ENCODE measurements around the gene RTN1. TPM values are rescaled to one million over a fixed set of nuclear protein-coding genes. Genes with fewer than 3 reads are reported as not detected.
"Not testable (repeated sequence)": the region's sequence is repeated elsewhere in the genome, so short reads cannot be mapped to it uniquely, and the experiment has no call there.

The RTN1 gene
- total RNA-seq, 2 experiments from 2014 or later: not detected

- H3K27me3 Mint-ChIP-seq; H3K4me1 Mint-ChIP-seq; DNase-seq; CTCF ChIA-PET; H3K4me3 Mint-ChIP-seq; POLR2A ChIA-PET; H3K27ac Mint-ChIP-seq; H3K36me3 Mint-ChIP-seq (ENCODE audit: low read depth): not testable (repeated sequence)
- H3K9me3 Mint-ChIP-seq: peaks cover 20% of the 10 kb centered on the region
Measured at GRCh38 chr14:59646832-59647231, 223.7 kb downstream of the RTN1 start.

GRCh38 chr14:59638885-59639284, 231.7 kb downstream of the RTN1 start:
- ChIA-PET POLR2A (no interaction called here), CTCF (no interaction called here)

DNA sequence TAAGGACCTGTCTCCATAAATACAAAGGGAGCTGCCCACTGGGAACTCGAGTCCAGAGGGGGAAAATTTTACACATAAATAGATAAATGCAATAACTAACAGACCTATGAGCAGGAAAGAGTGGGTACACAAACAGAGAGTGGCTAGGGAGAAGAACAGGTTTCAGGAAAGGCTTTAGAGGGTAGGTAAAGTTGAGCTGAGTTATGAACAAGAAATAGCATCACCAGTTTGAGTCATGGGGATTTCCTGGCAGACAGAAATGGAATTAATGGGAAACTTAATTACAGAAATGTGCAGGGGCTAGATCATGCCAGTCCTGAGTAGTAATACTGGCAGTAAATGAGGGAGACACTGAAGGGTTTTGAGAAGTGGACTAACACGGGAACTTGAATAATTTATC, 236.0 kb downstream of the RTN1 start:
- H3K27ac Mint-ChIP-seq: no peak overlapping the region
- peaks cover 25% of the 10 kb centered on the region for H3K27me3 Mint-ChIP-seq
- no peak overlapping the region for H3K4me3 Mint-ChIP-seq
- no peaks in the 10 kb centered on the region for H3K36me3 Mint-ChIP-seq (ENCODE audit: low read depth)
- DNase-seq: no peak
- CTCF ChIA-PET: no interaction called here
- POLR2A ChIA-PET: no interaction called here
- no peaks in the 10 kb centered on the region for H3K9me3 Mint-ChIP-seq
- H3K4me1 Mint-ChIP-seq: no peaks in the 10 kb centered on the region

More at GRCh38 chr14:59638885-59639284, 231.7 kb downstream of the RTN1 start:
- Mint-ChIP-seq H3K36me3 (ENCODE audit: low read depth) (no peaks in the 10 kb centered on the region), H3K27me3 (peaks cover 4% of the 10 kb centered on the region), H3K4me1 (no peaks in the 10 kb centered on the region), H3K4me3 (no peak overlapping the region), H3K9me3 (no peaks in the 10 kb centered on the region), H3K27ac (no peak overlapping the region)
- DNase-seq: no peak

DNA sequence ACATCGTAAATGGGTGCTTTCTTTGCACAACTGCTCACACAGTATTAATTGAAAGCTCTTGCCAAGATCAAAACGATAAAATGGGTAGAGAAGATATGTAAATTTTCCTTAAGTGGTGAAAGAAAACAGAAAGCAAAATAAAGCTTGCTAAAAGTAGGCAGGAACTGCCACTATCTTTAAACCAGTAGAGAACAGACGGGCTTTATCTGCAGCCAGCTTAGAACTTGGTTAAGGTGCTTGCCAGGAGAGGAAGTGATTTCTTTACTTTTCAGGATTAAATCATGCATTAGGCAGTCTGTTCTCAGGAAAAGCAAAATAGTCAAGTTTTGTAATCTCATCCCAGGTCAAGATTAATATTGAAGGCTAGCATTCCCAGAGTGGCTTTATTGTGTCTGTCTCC, 237.1 kb downstream of the RTN1 start:
- Mint-ChIP-seq H3K27me3 (peaks cover 34% of the 10 kb centered on the region), H3K4me3 (no peak overlapping the region), H3K36me3 (ENCODE audit: low read depth) (no peaks in the 10 kb centered on the region), H3K4me1 (no peaks in the 10 kb centered on the region), H3K27ac (no peak overlapping the region), H3K9me3 (no peaks in the 10 kb centered on the region)
- CTCF ChIA-PET: interaction anchor here (1.0 to 1.2 kb wide), 2 partner anchors 10 to 47 kb away, joined by 3 to 5 read pairs; no protein-coding TSS in a partner anchor
- POLR2A ChIA-PET: no interaction called here
- DNase-seq: no peak

DNA sequence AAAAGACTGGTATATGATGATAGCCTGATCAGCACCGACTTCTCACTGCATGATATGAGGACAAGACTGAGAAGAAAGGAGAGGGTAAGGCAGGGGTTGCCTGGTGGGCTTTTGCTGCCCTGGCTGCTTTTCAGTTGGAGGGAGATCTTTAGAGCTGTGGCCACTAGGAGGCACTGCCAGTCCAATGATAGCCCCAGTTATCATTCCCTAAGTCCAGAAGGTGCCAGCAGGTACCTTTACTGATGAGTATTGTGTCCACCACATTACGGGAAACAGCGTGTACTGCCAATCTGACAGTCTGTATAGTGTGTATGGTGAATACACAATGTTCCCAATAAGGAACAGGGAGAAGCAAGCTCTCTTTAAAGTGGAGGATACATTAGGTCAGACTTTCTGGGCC, 238.2 kb downstream of the RTN1 start:
- H3K4me1 Mint-ChIP-seq: no peaks in the 10 kb centered on the region
- no peak for DNase-seq
- H3K27ac Mint-ChIP-seq: no peak overlapping the region
- POLR2A ChIA-PET: no interaction called here
- H3K27me3 Mint-ChIP-seq: peaks cover 35% of the 10 kb centered on the region
- no peaks in the 10 kb centered on the region for H3K36me3 Mint-ChIP-seq (ENCODE audit: low read depth)
- H3K4me3 Mint-ChIP-seq: no peak overlapping the region
- CTCF ChIA-PET: interaction anchor here (1.0 to 1.2 kb wide), 3 partner anchors 48 to 265 kb away, joined by 3 read pairs; no protein-coding TSS in a partner anchor
- no peaks in the 10 kb centered on the region for H3K9me3 Mint-ChIP-seq

DNA sequence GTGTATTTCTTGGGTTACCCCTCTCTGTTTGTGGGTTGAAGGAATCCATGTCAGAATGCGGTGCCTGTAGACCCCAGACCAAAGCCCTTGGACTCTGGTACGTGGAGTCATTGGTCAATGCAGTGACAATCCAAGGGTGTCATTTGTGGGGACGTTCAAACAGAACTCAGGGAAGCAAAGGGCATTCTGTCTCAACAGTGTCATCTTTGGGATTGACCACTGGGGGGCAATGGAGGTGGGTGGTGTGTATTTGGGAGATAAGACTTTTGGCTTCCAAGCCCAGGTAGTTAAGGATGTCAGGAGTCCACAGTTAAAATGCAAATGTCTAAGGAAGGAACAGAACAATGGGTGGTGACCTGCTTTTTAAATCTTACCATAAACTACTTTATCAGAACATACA, 239.3 kb downstream of the RTN1 start:
- Mint-ChIP-seq H3K27ac (no peak overlapping the region), H3K9me3 (no peaks in the 10 kb centered on the region), H3K27me3 (peaks cover 40% of the 10 kb centered on the region), H3K4me1 (no peaks in the 10 kb centered on the region), H3K36me3 (ENCODE audit: low read depth) (no peaks in the 10 kb centered on the region), H3K4me3 (no peak overlapping the region)
- POLR2A ChIA-PET: no interaction called here
- CTCF ChIA-PET: no interaction called here
- DNase-seq: no peak

- CTCF ChIA-PET: no interaction called here
- Mint-ChIP-seq H3K4me1 (no peaks in the 10 kb centered on the region), H3K4me3 (no peak overlapping the region), H3K27ac (no peak overlapping the region), H3K9me3 (no peaks in the 10 kb centered on the region), H3K27me3 (peaks cover 40% of the 10 kb centered on the region), H3K36me3 (ENCODE audit: low read depth) (no peaks in the 10 kb centered on the region)
- DNase-seq: no peak
- POLR2A ChIA-PET: no interaction called here
Measured at GRCh38 chr14:59630288-59630963, 240.2 kb downstream of the RTN1 start.

- no peaks in the 10 kb centered on the region for H3K36me3 Mint-ChIP-seq (ENCODE audit: low read depth)
- ChIA-PET POLR2A (no interaction called here), CTCF (no interaction called here)
- no peak overlapping the region for H3K4me3 Mint-ChIP-seq
- peaks cover 36% of the 10 kb centered on the region for H3K27me3 Mint-ChIP-seq
- H3K4me1 Mint-ChIP-seq: no peaks in the 10 kb centered on the region
- H3K9me3 Mint-ChIP-seq: no peaks in the 10 kb centered on the region
- no peak overlapping the region for H3K27ac Mint-ChIP-seq
- DNase-seq: no peak
Measured at GRCh38 chr14:59629444-59630287, 240.9 kb downstream of the RTN1 start.

- Mint-ChIP-seq H3K27ac (no peak overlapping the region), H3K4me3 (no peak overlapping the region), H3K27me3 (peaks cover 37% of the 10 kb centered on the region), H3K36me3 (ENCODE audit: low read depth) (no peaks in the 10 kb centered on the region), H3K4me1 (no peaks in the 10 kb centered on the region), H3K9me3 (no peaks in the 10 kb centered on the region)
- CTCF ChIA-PET: no interaction called here
- POLR2A ChIA-PET: no interaction called here
- DNase-seq: no peak
Measured at GRCh38 chr14:59627011-59627520, 243.5 kb downstream of the RTN1 start.

DNA sequence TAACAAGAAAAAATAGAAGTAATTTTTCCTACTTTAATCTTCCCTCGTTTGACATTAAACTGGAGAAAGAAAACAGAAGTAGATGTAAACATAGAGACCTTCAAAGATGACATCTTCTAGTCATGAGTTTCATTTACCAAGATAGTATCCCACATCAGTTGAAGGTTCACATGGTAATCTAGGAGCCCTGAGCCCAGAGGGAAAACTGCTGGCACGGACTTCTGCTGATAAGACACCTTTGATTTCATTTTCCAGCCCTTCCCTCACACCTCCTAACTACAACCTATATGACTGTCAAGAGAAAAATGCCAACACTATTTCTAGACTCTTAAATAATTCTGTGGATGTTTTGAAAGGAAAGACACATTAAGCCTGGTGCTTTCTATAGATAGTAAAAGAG, 247.9 kb downstream of the RTN1 start:
- H3K27ac Mint-ChIP-seq: no peak overlapping the region
- H3K36me3 Mint-ChIP-seq (ENCODE audit: low read depth): no peaks in the 10 kb centered on the region
- POLR2A ChIA-PET: no interaction called here
- CTCF ChIA-PET: interaction anchor here (1.6 to 2.0 kb wide), 2 partner anchors 11 to 46 kb away, joined by 4 to 5 read pairs; partner anchors contain the start of gene CCDC175
- no peak for DNase-seq
- H3K27me3 Mint-ChIP-seq: peaks cover 6% of the 10 kb centered on the region
- H3K4me1 Mint-ChIP-seq: no peaks in the 10 kb centered on the region
- no peaks in the 10 kb centered on the region for H3K9me3 Mint-ChIP-seq
- no peak overlapping the region for H3K4me3 Mint-ChIP-seq

DNA sequence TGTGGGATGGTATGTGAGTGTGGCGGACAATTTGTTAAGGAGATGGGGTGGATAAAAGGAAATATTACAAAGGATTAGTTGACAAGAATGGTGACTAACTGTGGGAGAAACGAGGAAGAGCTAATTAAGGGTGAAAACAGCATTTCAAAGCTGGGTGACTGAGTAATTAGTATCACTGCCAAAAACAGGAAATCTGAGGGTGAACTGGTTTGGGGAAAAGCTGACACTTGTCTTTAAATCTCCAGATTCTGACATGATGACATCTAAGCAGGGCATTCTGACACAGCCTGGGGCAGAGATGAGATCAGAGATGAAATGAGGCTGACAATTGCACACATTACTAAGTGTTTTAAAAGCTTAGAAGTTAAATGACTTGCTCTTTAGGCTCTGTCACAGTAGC, 251.5 kb downstream of the RTN1 start:
- H3K4me3 Mint-ChIP-seq: no peak overlapping the region
- no peaks in the 10 kb centered on the region for H3K9me3 Mint-ChIP-seq
- no peaks in the 10 kb centered on the region for H3K36me3 Mint-ChIP-seq (ENCODE audit: low read depth)
- POLR2A ChIA-PET: no interaction called here
- peaks cover 2% of the 10 kb centered on the region for H3K27me3 Mint-ChIP-seq
- CTCF ChIA-PET: no interaction called here
- no peak for DNase-seq
- H3K4me1 Mint-ChIP-seq: no peaks in the 10 kb centered on the region
- no peak overlapping the region for H3K27ac Mint-ChIP-seq

GRCh38 chr14:59601056-59601455, 269.5 kb downstream of the RTN1 start:
- H3K4me1 Mint-ChIP-seq: no peaks in the 10 kb centered on the region
- DNase-seq: no peak
- H3K36me3 Mint-ChIP-seq (ENCODE audit: low read depth): no peaks in the 10 kb centered on the region
- ChIA-PET POLR2A (no interaction called here), CTCF (no interaction called here)
- no peaks in the 10 kb centered on the region for H3K9me3 Mint-ChIP-seq
- H3K27ac Mint-ChIP-seq: no peak overlapping the region
- peaks cover 7% of the 10 kb centered on the region for H3K27me3 Mint-ChIP-seq
- H3K4me3 Mint-ChIP-seq: no peak overlapping the region

GRCh38 chr14:59600211-59600945, 270.2 kb downstream of the RTN1 start:
- DNase-seq: no peak
- Mint-ChIP-seq H3K4me3 (no peak overlapping the region), H3K9me3 (no peaks in the 10 kb centered on the region), H3K4me1 (no peaks in the 10 kb centered on the region), H3K27ac (no peak overlapping the region), H3K27me3 (peaks cover 7% of the 10 kb centered on the region), H3K36me3 (ENCODE audit: low read depth) (no peaks in the 10 kb centered on the region)
- ChIA-PET CTCF (interaction anchor here (1.6 kb wide), 1 partner anchor 23 kb away, joined by 3 read pairs; the partner anchor contains the start of gene CCDC175), POLR2A (no interaction called here)

All from activated CD4-positive, alpha-beta memory T cell treated with anti-CD3 and anti-CD28 coated beads, Interleukin-2, amount 10 ng/mL, durations not matched to agents 7 days and 5 days (primary cell).